ENCODE measurements around the gene LRRC51.

- TF ChIP-seq CTCF (IDR thresholded peaks at IDR 0.05; ENCODE audit: extremely low read depth in 1 of 2, insufficient read depth in 1 of 2, low read depth in 1 of 2, low read length in 2 of 2) (no peak), FOS (IDR thresholded peaks at IDR 0.05; ENCODE audit: borderline replicate concordance, insufficient read depth, low read length) (no peak), POLR2A (IDR thresholded peaks at IDR 0.05; ENCODE audit: low read depth, low read length) (no peak), JUN (IDR thresholded peaks at IDR 0.05; ENCODE audit: borderline replicate concordance, insufficient read depth, insufficient read length, low read depth) (no peak), EZH2 (IDR thresholded peaks at IDR 0.05; ENCODE audit: borderline replicate concordance, low read depth, low read length, severe bottlenecking) (no peak), POLR2AphosphoS5 (IDR thresholded peaks at IDR 0.05; ENCODE audit: insufficient read depth, low read depth, low read length) (no peak), MYC (IDR thresholded peaks at IDR 0.05; ENCODE audit: low read depth, low read length) (no peak)
Observed at GRCh38 chr11:72100462-72100861, 19.8 kb downstream of the LRRC51 start.

All from endothelial cell of umbilical vein (primary cell).